ENCODE measurements around the gene DOCK4.

GRCh38 chr7:112238330-112238729, 32.1 kb upstream of the DOCK4 start:
- no peak for TF ChIP-seq EZH2phosphoT487 (IDR thresholded peaks at IDR 0.05; ENCODE audit: borderline replicate concordance)
- no peak for TF ChIP-seq CTCF (conservative IDR thresholded peaks at IDR 0.05; ENCODE audit: low read length)
